Activated CD8-positive, alpha-beta T cell treated with anti-CD3 and anti-CD28 coated beads for 36 hours (primary cell): Measurements from ENCODE around the gene GBA2. TPM values are rescaled to one million over a fixed set of nuclear protein-coding genes. Genes with fewer than 3 reads are reported as not detected.

Experiments
- ATAC-seq: fragments of 200-7000 bp; cut with Tn5 transposase; one replicate; pipeline ENCODE4 v1.10.0; 2021; ENCODE audit warnings: mild to moderate bottlenecking, moderate library complexity
- CTCF ChIA-PET: fragments of 350-600 bp; sonication (Branson Sonifier 250); formaldehyde crosslinking; loops from one replicate; lab custom pipeline; 2021; ENCODE audit warnings: antibody characterized with exemption; lab: Charles Lee
- POLR2A ChIA-PET: fragments of 350-600 bp; sonication (Branson Sonifier 250); formaldehyde crosslinking; loops from one replicate; lab custom pipeline; 2021; ENCODE audit warnings: antibody characterized with exemption; lab: Charles Lee
- DNase-seq: peaks from one replicate; pipeline ENCODE4 v3.0.0-alpha.2; 2020
- H3K27ac Mint-ChIP-seq: one replicate; pipeline ENCODE4 v1.8.0; 2021; ENCODE audit warnings: mild to moderate bottlenecking, mixed read lengths
- H3K27me3 Mint-ChIP-seq: one replicate; pipeline ENCODE4 v1.8.0; 2021; ENCODE audit warnings: mixed read lengths
- H3K36me3 Mint-ChIP-seq: one replicate; pipeline ENCODE4 v1.8.0; 2021; ENCODE audit warnings: low read depth, mixed read lengths
- H3K4me1 Mint-ChIP-seq: one replicate; pipeline ENCODE4 v1.8.0; 2021; ENCODE audit warnings: low read depth, mixed read lengths
- H3K4me3 Mint-ChIP-seq: one replicate; pipeline ENCODE4 v1.8.0; 2021; ENCODE audit warnings: mild to moderate bottlenecking, moderate library complexity, mixed read lengths
- H3K9me3 Mint-ChIP-seq: one replicate; pipeline ENCODE4 v1.8.0; 2021; ENCODE audit warnings: mixed read lengths
- CTCF ChIP-seq: fragments of 200-600 bp; IDR thresholded peaks from one replicate; pipeline ENCODE4 v1.8.0; 2022; ENCODE audit warnings: antibody characterized with exemption, mild to moderate bottlenecking
- intact Hi-C: fragments of 100-400 bp; cut with micrococcal nuclease; formaldehyde crosslinking; loops from one replicate; pipeline ENCODE4 v1.10.0; 2022
- total RNA-seq, 2 experiments: library from RNA; stranded (reverse); gene quantifications; one replicate each; pipeline ENCODE4 v1.2.3, GENCODE V29; 2021

GBA2 gene
- total RNA-seq, 2 experiments from 2014 or later: 21.2 to 22.3 TPM

- intact Hi-C loops: no loop called here
- no peak for TF ChIP-seq CTCF
These were observed 44.9 kb downstream of the GBA2 start for GRCh38 chr9:35703906-35704672.

GRCh38 chr9:35702696-35703095, 46.3 kb downstream of the GBA2 start:
- ATAC-seq (no peak), DNase-seq (no peak)
- Mint-ChIP-seq H3K27ac (no peak overlapping the region), H3K9me3 (no peaks in the 10 kb centered on the region), H3K27me3 (no peaks in the 10 kb centered on the region), H3K36me3 (peaks cover 38% of the 10 kb centered on the region), H3K4me3 (no peak overlapping the region), H3K4me1 (no peaks in the 10 kb centered on the region)
- CTCF ChIA-PET: interaction anchor here (0.8 kb wide), 1 partner anchor 33 kb away, joined by 3 read pairs; no protein-coding TSS in a partner anchor
- intact Hi-C loops: no loop called here
- POLR2A ChIA-PET: no interaction called here
- no peak for TF ChIP-seq CTCF

More at GRCh38 chr9:35703906-35704672, 44.9 kb downstream of the GBA2 start:
- Mint-ChIP-seq H3K36me3 (peaks cover 43% of the 10 kb centered on the region), H3K4me3 (no peak overlapping the region), H3K9me3 (no peaks in the 10 kb centered on the region), H3K27me3 (no peaks in the 10 kb centered on the region), H3K27ac (no peak overlapping the region), H3K4me1 (no peaks in the 10 kb centered on the region)
- DNase-seq (no peak), ATAC-seq (no peak)
- ChIA-PET CTCF (interaction anchor here (1.0 to 15.2 kb wide), 2 partner anchors 8 to 12 kb away, joined by 3 to 121 read pairs; no protein-coding TSS in a partner anchor), POLR2A (interaction anchor here (0.8 kb wide), 1 partner anchor 9 kb away, joined by 6 read pairs; no protein-coding TSS in a partner anchor)

- Mint-ChIP-seq H3K27me3 (no peaks in the 10 kb centered on the region), H3K4me1 (no peaks in the 10 kb centered on the region), H3K9me3 (no peaks in the 10 kb centered on the region), H3K27ac (no peak overlapping the region), H3K36me3 (peaks cover 39% of the 10 kb centered on the region), H3K4me3 (no peak overlapping the region)
- intact Hi-C loops: no loop called here
- ATAC-seq (no peak), DNase-seq (no peak)
- ChIA-PET CTCF (interaction anchor here (0.7 to 2.1 kb wide), 3 partner anchors 29 to 89 kb away, joined by 3 to 7 read pairs (median 4); no protein-coding TSS in a partner anchor), POLR2A (interaction anchor here (0.6 to 1.2 kb wide), 2 partner anchors 21 to 68 kb away, joined by 3 read pairs; no protein-coding TSS in a partner anchor)
- TF ChIP-seq CTCF: no peak
These were observed 48.1 kb downstream of the GBA2 start for GRCh38 chr9:35700942-35701341.

GRCh38 chr9:35700031-35700430, 49.0 kb downstream of the GBA2 start:
- Mint-ChIP-seq H3K36me3 (peaks cover 38% of the 10 kb centered on the region), H3K4me3 (no peak overlapping the region), H3K27ac (no peak overlapping the region), H3K9me3 (no peaks in the 10 kb centered on the region), H3K27me3 (no peaks in the 10 kb centered on the region), H3K4me1 (no peaks in the 10 kb centered on the region)
- ATAC-seq (no peak), DNase-seq (no peak)
- CTCF ChIA-PET: interaction anchor here (1.5 to 2.1 kb wide), 2 partner anchors 30 to 37 kb away, joined by 4 to 7 read pairs; no protein-coding TSS in a partner anchor
- TF ChIP-seq CTCF: no peak
- intact Hi-C loops: no loop called here
- POLR2A ChIA-PET: interaction anchor here (0.6 kb wide), 1 partner anchor 69 kb away, joined by 3 read pairs; no protein-coding TSS in a partner anchor

- ATAC-seq (no peak), DNase-seq (no peak)
- ChIA-PET CTCF (interaction anchor here (0.9 to 12.7 kb wide), 7 partner anchors 7 to 91 kb away, joined by 3 to 313 read pairs (median 106); partner anchors contain the start of genes ARHGEF39, CA9, CCDC107 and CREB3), POLR2A (interaction anchor here (0.7 kb wide), 1 partner anchor 86 kb away, joined by 3 read pairs; no protein-coding TSS in a partner anchor)
- H3K4me1 Mint-ChIP-seq: no peaks in the 10 kb centered on the region
- H3K9me3 Mint-ChIP-seq: no peaks in the 10 kb centered on the region
- no peak overlapping the region for H3K4me3 Mint-ChIP-seq
- H3K36me3 Mint-ChIP-seq: peaks cover 24% of the 10 kb centered on the region
- TF ChIP-seq CTCF: no peak
- no peak overlapping the region for H3K27ac Mint-ChIP-seq
- H3K27me3 Mint-ChIP-seq: no peaks in the 10 kb centered on the region
- intact Hi-C loops: no loop called here
These were observed 50.8 kb downstream of the GBA2 start for GRCh38 chr9:35698231-35698630.
